Hepatocyte (in vitro differentiated cells): Measurements from ENCODE around the gene KRT27. TPM values are rescaled to one million over a fixed set of nuclear protein-coding genes. Genes with fewer than 3 reads are reported as not detected.
A peak's percentile ranks its signal among the peaks of the same experiment; 100 is the strongest.

Experiments used
- DNase-seq: peaks from one replicate; pipeline ENCODE4 v3.0.0-alpha.2; 2016; ENCODE audit warnings: low spot score
- H2AFZ ChIP-seq: fragments of 200-600 bp; sonication (generic); 2 replicates; pipeline ENCODE4 v1.6.0; 2016; ENCODE audit warnings: antibody characterized with exemption, mild to moderate bottlenecking
- H3K27ac ChIP-seq: fragments of 200-600 bp; sonication (generic); 2 replicates; pipeline ENCODE4 v1.5.1; 2016; ENCODE audit warnings: mild to moderate bottlenecking
- H3K27me3 ChIP-seq: fragments of 200-600 bp; sonication (generic); 2 replicates; pipeline ENCODE4 v1.6.1; 2016
- H3K36me3 ChIP-seq: fragments of 200-600 bp; sonication (generic); replicated peaks from 2 replicates; pipeline ENCODE4 v1.5.1; 2016; ENCODE audit warnings: low read depth; ENCODE audit not compliant: insufficient read depth
- H3K4me1 ChIP-seq: fragments of 200-600 bp; sonication (generic); 2 replicates; pipeline ENCODE4 v1.5.1; 2016; ENCODE audit warnings: mild to moderate bottlenecking, moderate library complexity; ENCODE audit not compliant: insufficient read depth
- H3K4me2 ChIP-seq: fragments of 200-600 bp; sonication (generic); 2 replicates; pipeline ENCODE4 v1.6.0; 2016
- H3K4me3 ChIP-seq: fragments of 200-600 bp; sonication (generic); 2 replicates; pipeline ENCODE4 v1.5.1; 2016; ENCODE audit warnings: mild to moderate bottlenecking
- H3K79me2 ChIP-seq: fragments of 200-600 bp; sonication (generic); 2 replicates; pipeline ENCODE4 v1.6.0; 2017; ENCODE audit warnings: mild to moderate bottlenecking
- H3K9me2 ChIP-seq: fragments of 200-600 bp; sonication (generic); replicated peaks from 2 replicates; pipeline ENCODE4 v1.6.0; 2017; ENCODE audit warnings: mild to moderate bottlenecking; ENCODE audit not compliant: insufficient read depth
- H3K9me3 ChIP-seq: fragments of 200-600 bp; sonication (generic); 2 replicates; pipeline ENCODE4 v1.5.1; 2016; ENCODE audit warnings: low read depth, mild to moderate bottlenecking
- H4K20me1 ChIP-seq: fragments of 200-600 bp; sonication (generic); 2 replicates; pipeline ENCODE4 v1.6.0; 2016; ENCODE audit warnings: mild to moderate bottlenecking; ENCODE audit not compliant: insufficient read depth, poor library complexity, severe bottlenecking
- EZH2 ChIP-seq: fragments of 200-600 bp; sonication (generic); IDR thresholded peaks from 2 replicates; pipeline ENCODE4 v1.6.1; 2016; ENCODE audit warnings: antibody characterized with exemption, mild to moderate bottlenecking, borderline replicate concordance
- EZH2phosphoT487 ChIP-seq: fragments of 200-600 bp; sonication (generic); IDR thresholded peaks from one replicate; pipeline ENCODE4 v1.6.1; 2018; ENCODE audit warnings: antibody characterized with exemption, mild to moderate bottlenecking, low read depth, moderate library complexity; ENCODE audit not compliant: unreplicated experiment, severe bottlenecking
- WGBS: methylation state at CpG from one replicate; pipeline ENCODE4 v1.1.6; 2016; ENCODE audit warnings: low lambda C conversion rate; ENCODE audit errors: missing lambda C conversion rate; 5-methylcytosine and 5-hydroxymethylcytosine counted together
- polyA plus RNA-seq: library from polyadenylated mRNA; unstranded; fragments of >200 nt; fragmentation: Nextera tagmentation; extraction: Ambion mirVana; gene quantifications from 2 replicates; pipeline ENCODE4 v1.2.1, GENCODE V29; 2016
- total RNA-seq: library from RNA; depleted of rRNA; stranded (reverse); fragments of >200 nt; gene quantifications from 2 replicates; pipeline ENCODE4 v1.2.3, GENCODE V29; 2014
- TF ChIP-seq, protein P1 (sequence below): fragments of 200-600 bp; sonication (generic); IDR thresholded peaks from 2 replicates; pipeline ENCODE4 v1.5.1; 2016; ENCODE audit warnings: antibody characterized with exemption, mild to moderate bottlenecking; ENCODE audit not compliant: poor library complexity

Gene KRT27
- total and polyA plus RNA-seq, 2 experiments from 2014 or later = not detected

DNA sequence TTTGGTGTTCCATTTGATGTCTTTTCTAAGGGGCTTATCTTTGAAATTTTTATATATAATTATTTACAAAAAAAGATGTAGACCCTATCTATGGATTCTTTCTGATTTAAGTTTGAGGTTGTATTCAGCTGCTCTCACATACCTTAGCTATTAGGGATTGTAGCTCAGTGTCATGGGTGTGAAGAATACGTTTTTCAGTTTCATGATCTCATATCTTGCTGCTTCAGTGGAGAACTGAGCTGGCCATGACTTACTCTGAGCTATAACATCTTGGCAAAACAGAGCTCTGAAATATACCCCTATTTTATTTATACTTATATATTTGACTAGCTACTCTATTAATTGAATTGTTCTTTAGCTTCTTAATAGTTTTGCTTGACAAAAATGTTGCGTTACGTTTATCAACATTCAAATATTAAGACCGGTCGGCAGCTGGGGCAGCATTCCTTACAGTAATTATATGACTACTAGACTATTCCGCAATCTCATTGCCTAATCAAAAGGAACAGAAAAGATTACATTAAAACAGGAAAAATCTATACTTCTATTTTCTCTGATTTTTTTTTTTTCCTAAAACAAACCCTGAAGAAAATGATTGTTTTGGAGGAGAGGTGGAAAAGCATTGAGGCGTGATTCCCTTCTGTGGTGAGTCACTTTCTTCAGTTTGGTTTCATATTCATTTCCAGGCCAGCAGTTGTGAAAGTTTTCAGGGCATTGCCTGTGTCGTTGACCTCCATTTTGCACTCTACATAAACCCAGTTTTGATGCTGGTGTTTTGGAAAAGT, 54.7 kb downstream of the KRT27 start:
- H3K36me3 ChIP-seq = no peaks in the 10 kb centered on the region
- H3K4me1 ChIP-seq = no peaks in the 10 kb centered on the region
- no peak overlapping the region for H3K4me3 ChIP-seq
- 76% methylated on average over 8 of the region's 8 CpGs for WGBS
- no peak overlapping the region for H3K4me2 ChIP-seq
- H3K79me2 ChIP-seq = no peaks in the 10 kb centered on the region
- H4K20me1 ChIP-seq = no peaks in the 10 kb centered on the region
- no peak overlapping the region for H3K27ac ChIP-seq
- no peak for DNase-seq
- TF ChIP-seq EZH2phosphoT487 (no peak), EZH2 (no peak)
- TF ChIP-seq, protein P1, sequence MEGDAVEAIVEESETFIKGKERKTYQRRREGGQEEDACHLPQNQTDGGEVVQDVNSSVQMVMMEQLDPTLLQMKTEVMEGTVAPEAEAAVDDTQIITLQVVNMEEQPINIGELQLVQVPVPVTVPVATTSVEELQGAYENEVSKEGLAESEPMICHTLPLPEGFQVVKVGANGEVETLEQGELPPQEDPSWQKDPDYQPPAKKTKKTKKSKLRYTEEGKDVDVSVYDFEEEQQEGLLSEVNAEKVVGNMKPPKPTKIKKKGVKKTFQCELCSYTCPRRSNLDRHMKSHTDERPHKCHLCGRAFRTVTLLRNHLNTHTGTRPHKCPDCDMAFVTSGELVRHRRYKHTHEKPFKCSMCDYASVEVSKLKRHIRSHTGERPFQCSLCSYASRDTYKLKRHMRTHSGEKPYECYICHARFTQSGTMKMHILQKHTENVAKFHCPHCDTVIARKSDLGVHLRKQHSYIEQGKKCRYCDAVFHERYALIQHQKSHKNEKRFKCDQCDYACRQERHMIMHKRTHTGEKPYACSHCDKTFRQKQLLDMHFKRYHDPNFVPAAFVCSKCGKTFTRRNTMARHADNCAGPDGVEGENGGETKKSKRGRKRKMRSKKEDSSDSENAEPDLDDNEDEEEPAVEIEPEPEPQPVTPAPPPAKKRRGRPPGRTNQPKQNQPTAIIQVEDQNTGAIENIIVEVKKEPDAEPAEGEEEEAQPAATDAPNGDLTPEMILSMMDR = no peak
- H3K27me3 ChIP-seq = peaks cover 5% of the 10 kb centered on the region
- H2AFZ ChIP-seq = no peak overlapping the region
- no peaks in the 10 kb centered on the region for H3K9me3 ChIP-seq
- H3K9me2 ChIP-seq = no peaks in the 10 kb centered on the region

DNA sequence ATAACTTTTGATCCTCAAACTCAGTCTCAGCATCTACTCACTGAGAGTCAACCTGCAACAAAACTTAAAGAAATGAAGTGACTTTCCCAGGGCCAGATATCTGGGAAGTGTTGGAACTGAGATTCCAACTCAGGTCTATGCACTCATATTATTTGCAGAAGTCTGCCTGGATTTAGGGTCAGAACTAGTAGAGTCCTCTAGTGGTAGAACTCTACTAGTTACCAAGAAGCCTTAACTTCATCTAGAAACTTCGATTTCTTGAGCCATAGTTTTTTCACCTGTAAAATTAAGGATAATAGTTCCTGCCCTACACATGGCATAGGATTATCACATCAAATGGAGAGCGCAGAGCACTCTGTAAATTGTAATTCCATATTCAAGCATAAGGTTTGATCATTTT, 55.4 kb downstream of the KRT27 start:
- Histone ChIP-seq H3K36me3 (no peaks in the 10 kb centered on the region), H3K79me2 (no peaks in the 10 kb centered on the region), H2AFZ (no peak overlapping the region), H4K20me1 (no peaks in the 10 kb centered on the region), H3K4me1 (no peaks in the 10 kb centered on the region), H3K9me2 (no peaks in the 10 kb centered on the region), H3K27ac (no peak overlapping the region), H3K4me3 (no peak overlapping the region), H3K4me2 (no peak overlapping the region), H3K27me3 (peaks cover 5% of the 10 kb centered on the region), H3K9me3 (no peaks in the 10 kb centered on the region)
- 64% methylated on average over 2 of the region's 2 CpGs for WGBS
- DNase-seq = no peak
- TF ChIP-seq EZH2phosphoT487 (no peak), EZH2 (no peak)
- TF ChIP-seq, protein P1 = peak; percentile 45

Other genes starting within 250 kb of the KRT27 start
- 0.16 and 2.8 TPM in 2 replicates for gene CCR7, start 217.1 kb downstream of the KRT27 start, total RNA-seq
- gene CCR7, start 217.1 kb downstream of the KRT27 start, polyA plus RNA-seq = 2.9 and 4.1 TPM in 2 replicates
- 103 and 116 TPM in 2 replicates for gene SMARCE1, start 134.7 kb downstream of the KRT27 start, total RNA-seq
- gene SMARCE1, start 134.7 kb downstream of the KRT27 start, polyA plus RNA-seq = 99.9 and 109 TPM in 2 replicates
- 1.8 and 2.8 TPM in 2 replicates for gene KRT222, start 117.4 kb downstream of the KRT27 start, total RNA-seq
- 1.5 and 2.1 TPM in 2 replicates for gene KRT222, start 117.4 kb downstream of the KRT27 start, polyA plus RNA-seq
- 0.92 and 1.5 TPM in 2 replicates for gene KRT24, start 78.8 kb downstream of the KRT27 start, total RNA-seq
- 4.5 and 5.8 TPM in 2 replicates for gene KRT24, start 78.8 kb downstream of the KRT27 start, polyA plus RNA-seq
- not detected in 2 replicates for gene KRT25, start 27.2 kb downstream of the KRT27 start, total RNA-seq
- gene KRT25, start 27.2 kb downstream of the KRT27 start, polyA plus RNA-seq = not detected in 2 replicates
- not detected in 2 replicates for gene KRT26, start 10.3 kb downstream of the KRT27 start, total RNA-seq
- not detected in 2 replicates for gene KRT26, start 10.3 kb downstream of the KRT27 start, polyA plus RNA-seq
- not detected in 2 replicates for gene KRT28, start 17.4 kb upstream of the KRT27 start, total RNA-seq
- not detected in 2 replicates for gene KRT28, start 17.4 kb upstream of the KRT27 start, polyA plus RNA-seq
- gene KRT10, start 40.1 kb upstream of the KRT27 start, total RNA-seq = 29.4 and 39.7 TPM in 2 replicates
- 153 and 165 TPM in 2 replicates for gene KRT10, start 40.1 kb upstream of the KRT27 start, polyA plus RNA-seq
- not detected in 2 replicates for gene KRT12, start 84.7 kb upstream of the KRT27 start, total RNA-seq
- not detected in 2 replicates for gene KRT12, start 84.7 kb upstream of the KRT27 start, polyA plus RNA-seq
- 2.4 and 3.4 TPM in 2 replicates for gene KRT20, start 102.7 kb upstream of the KRT27 start, total RNA-seq
- gene KRT20, start 102.7 kb upstream of the KRT27 start, polyA plus RNA-seq = 1.5 and 1.6 TPM in 2 replicates
- gene KRT23, start 155.1 kb upstream of the KRT27 start, total RNA-seq = 4.0 and 6.4 TPM in 2 replicates
- 2.0 and 4.0 TPM in 2 replicates for gene KRT23, start 155.1 kb upstream of the KRT27 start, polyA plus RNA-seq
- 1.0 TPM in 1 of 2 replicates, not detected in the other for gene KRT39, start 184.4 kb upstream of the KRT27 start, total RNA-seq
- not detected in 2 replicates for gene KRT39, start 184.4 kb upstream of the KRT27 start, polyA plus RNA-seq
- gene KRT40, start 201.8 kb upstream of the KRT27 start, total RNA-seq = 0.33 TPM in 1 of 2 replicates, not detected in the other
- 0.19 TPM in 1 of 2 replicates, not detected in the other for gene KRT40, start 201.8 kb upstream of the KRT27 start, polyA plus RNA-seq
- not detected in 2 replicates for gene KRTAP3-3, start 211.6 kb upstream of the KRT27 start, total RNA-seq
- gene KRTAP3-3, start 211.6 kb upstream of the KRT27 start, polyA plus RNA-seq = not detected in 2 replicates
- not detected in 2 replicates for gene KRTAP3-2, start 217.4 kb upstream of the KRT27 start, total RNA-seq
- not detected in 2 replicates for gene KRTAP3-2, start 217.4 kb upstream of the KRT27 start, polyA plus RNA-seq
- not detected in 2 replicates for gene KRTAP3-1, start 226.6 kb upstream of the KRT27 start, total RNA-seq
- 2.7 and 3.4 TPM in 2 replicates for gene KRTAP3-1, start 226.6 kb upstream of the KRT27 start, polyA plus RNA-seq
- not detected in 2 replicates for gene KRTAP1-5, start 244.7 kb upstream of the KRT27 start, total RNA-seq
- 0.44 TPM in 1 of 2 replicates, not detected in the other for gene KRTAP1-5, start 244.7 kb upstream of the KRT27 start, polyA plus RNA-seq
- not detected in 2 replicates for gene KRTAP1-4, start 247.6 kb upstream of the KRT27 start, total RNA-seq
- gene KRTAP1-4, start 247.6 kb upstream of the KRT27 start, polyA plus RNA-seq = not detected in 2 replicates